HG03432 (cell line): Measurements from ENCODE around the gene MEPCE.

Experiments used
- ATAC-seq: cut with Tn5 transposase; IDR thresholded peaks from one replicate; pipeline ENCODE4 v1.9.1; 2021; ENCODE audit warnings: mild to moderate bottlenecking, moderate library complexity; ENCODE audit not compliant: unreplicated experiment

The MEPCE gene

DNA sequence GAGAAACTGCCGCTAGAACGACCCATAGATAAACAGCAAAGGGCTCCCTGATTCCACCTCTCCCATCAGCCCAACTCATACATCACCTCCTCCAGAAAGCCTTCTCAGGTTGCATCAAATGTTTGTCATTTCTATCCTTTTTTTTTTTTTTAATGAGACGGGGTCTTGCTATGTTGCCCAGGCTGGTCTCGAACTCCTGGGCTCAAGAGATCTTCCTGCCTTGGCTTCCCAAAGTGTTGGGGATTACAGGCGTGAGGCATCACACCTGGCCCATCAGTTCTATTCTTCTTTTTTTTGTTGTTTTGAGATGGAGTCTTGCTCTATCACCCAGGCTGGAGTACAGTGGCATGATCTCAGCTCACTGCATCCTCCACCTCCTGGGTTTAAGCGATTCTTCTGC is 27.4 kb downstream of the MEPCE start:
- ATAC-seq: no peak

DNA sequence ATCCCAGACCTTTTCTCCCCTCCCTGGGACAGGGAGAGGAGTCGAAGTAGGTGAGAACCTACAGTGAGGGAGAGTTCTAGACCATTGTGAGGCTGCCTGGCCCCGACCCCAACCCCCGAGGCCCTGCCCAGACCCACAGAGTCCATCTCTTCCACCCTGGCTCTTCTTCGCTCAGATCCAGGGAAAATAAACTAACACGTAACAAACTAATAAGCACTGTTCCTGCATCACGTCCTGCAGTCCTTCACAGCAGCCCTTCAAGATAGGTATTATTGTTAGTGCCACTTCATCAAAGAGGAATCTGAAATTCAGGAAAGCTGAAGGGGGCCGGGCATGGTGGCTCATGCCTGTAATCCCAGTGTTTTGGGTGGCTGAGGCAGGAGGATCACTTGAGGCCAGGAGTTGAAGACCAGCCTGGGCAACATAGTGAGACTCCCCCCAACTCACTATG is 34.6 kb downstream of the MEPCE start, which contains the start of gene SPACDR:
SPACDR (minus strand) TSS at position 51 of the 451 bp plus-strand sequence. CDS start 235 bp downstream, outside the sequence.
- ATAC-seq: no peak

DNA sequence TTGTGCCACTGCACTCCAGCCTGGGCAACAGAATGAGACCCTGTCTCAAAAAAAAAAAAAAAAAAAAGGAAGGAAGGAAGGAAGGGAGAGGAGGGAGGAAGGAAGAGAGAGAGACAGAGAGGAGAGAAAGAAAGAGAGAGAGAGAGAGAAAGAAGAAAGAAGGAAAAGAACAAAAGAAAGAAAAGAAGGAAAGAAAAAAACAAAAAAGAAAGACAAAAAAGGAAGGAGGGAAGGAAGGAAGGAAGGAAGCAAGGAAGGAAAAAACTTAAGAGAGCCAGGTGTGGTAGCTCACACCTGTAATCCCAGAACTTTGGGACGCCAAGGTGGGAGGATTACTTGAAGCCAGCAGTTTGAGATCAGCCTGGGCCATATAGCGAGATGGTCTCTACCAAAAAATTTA is 35.2 kb downstream of the MEPCE start:
- ATAC-seq: no peak

DNA sequence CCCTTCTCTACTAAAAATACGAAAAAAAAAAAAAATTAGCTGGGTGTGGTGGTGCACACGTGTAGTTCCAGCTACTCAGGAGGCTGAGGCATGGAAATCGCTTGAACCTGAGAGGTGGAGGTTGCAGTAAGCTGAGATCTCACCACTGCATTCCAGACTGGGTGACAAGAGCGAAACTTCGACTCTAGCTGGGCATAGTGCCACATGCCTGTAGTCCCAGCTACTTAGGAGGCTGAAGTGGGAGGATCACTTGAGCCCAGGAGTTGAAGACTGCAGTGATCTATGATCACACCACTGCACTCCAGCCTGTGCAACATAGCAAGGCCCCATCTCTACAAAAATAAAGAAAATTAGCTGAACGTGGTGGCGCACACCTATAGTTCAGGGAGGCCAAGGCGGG is 35.7 kb downstream of the MEPCE start:
- ATAC-seq: no peak

DNA sequence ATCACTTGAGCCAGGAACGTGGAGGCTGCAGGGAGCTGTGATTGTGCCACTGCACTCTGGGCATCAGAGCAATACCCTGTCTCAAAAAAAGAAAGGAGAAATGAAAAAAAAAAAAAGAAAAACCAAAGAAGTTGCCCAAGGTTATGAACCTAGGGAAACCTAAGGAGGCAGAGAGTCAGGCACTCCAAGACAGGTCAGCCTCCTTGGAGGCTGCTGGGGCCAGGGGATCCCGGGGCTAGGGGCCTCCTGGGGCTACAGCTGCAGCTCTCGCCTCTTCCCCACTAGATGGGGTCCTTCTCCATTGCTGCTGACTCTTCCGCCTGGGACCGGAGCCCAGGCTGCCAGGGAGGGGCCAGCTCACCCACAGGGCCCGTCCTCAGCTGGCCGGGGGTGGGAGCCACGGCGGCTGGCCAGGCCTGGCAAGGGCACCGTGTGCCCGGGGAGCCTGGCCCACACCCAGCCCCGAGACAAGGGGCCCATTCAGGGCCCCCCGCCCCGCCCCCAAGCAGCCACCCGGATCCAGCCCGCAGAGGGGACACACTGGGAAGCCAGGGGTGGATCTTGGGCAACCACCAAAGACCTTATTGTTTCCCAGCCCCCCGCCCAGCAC is 36.2 kb downstream of the MEPCE start:
- no peak for ATAC-seq

DNA sequence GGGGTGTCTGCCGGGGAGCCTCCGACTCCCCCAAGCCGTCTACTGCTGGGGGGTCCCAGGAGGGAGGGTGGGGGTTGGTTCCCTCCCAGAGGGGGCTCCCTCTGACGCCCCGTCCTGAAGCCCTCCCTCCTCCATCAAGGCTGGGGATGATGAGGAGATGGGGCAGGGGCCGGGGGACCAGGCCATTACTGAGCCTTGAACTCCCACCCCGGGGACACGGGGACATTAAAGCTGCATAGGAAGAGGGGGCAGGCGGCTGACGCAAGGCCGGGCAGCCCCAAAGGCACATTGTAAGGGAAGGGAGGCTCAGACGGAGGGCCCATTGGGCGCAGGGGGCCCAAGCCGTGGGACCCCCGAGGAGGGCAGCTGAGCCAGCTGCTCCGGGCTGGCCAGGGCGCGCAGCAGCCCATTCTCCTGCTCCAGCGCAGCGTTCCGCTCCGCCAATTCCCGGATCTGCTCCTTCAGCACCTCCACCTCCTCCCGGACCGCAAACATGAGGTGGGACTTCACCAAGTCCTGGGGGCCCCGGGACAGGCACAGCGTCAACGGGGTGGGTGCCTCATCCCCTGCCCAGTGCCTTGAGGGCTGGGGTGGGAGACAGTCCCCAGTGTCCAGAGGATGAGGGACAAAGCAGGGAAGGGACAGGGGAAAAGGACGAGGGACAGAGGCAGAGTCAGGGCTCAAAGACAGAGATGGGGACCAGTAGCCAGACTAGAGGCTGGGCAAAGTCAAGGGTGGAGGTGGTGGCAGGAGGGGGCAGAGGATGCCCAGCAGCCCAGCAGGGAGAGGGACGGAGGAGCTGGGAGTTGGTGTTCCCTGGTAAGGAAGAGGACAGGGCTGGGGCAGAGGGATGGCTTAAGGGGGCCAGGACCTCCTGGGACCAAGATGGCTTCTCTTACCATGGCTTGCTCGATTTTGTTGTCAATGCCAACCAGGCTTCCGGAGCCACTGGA is 37.3 kb downstream of the MEPCE start:
- no peak for ATAC-seq

DNA sequence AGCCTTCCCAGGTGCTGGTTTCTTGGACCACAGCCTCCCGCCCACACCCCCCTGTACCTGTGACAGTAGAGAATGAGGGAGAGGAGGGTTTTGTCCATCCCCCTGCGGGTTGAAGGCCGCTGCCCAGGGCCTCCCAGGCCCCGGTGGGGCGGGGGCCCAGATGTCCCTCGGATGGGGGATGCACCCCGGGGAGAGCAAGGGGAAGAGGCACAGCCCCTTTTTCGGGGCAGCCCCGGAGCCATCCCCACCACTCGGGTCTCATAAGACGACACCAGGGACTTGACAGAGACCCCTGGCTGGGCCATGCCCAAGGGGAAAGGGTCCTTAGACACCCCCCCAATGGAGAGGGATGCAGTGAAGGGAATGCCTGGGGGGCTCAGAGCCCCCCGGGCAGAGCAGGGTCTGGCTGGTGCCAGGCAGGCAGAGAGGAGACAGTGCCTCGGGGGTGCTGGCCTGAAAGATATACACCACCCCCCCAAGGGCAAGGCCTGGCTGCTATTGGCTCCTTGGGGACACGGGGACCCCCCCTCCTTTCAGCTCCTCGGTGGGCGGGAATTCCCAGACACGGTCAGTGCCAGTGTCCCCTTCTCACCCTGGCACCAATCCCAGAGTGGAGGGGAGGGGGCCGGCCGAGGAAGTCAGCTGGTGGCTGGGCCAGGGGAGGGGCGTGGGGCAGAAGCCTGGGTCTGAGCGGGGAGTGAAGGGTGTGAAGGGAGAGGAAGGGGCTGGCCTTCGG is 38.2 kb downstream of the MEPCE start:
- no peak for ATAC-seq

DNA sequence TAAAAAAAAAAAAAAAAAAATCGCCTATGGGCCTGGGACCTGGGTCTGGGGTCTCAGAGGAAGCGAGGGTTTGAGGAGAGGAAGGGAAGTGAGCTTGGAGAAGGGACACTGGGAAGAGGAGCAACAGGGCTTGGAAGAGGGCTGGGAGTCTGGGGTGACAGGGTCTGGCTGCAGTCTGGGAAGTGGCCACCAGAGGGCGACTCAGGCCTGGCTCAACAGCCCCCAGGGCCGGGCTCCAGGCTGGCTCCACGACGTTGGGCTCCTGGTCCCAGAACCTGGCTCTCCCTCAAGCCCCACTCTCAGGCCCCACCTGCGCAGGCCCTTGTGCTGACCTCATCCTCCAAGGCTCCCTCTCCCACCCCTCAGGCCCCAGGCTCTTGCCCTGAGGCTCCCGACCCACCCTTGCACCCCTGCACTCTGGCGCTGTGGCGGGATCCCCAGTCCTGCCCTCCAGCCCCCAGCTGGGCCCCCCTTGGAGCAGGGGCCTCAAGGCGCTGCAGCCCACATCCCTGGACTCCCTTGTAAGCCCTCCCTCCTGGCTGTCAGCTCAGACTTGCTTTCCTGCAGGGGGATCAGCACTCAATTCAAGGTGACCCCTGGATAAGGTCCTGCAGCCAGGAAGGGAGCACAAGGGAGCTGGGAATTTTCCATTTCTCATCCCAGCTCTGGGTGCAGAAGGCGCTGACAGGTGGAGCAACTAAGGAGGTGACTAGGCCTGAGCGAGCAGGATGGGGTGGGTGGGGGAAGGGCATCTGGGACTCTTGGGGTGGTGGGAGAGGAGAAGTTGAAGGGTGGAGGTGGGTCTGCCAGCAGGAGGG is 39.8 kb downstream of the MEPCE start:
- ATAC-seq: no peak

DNA sequence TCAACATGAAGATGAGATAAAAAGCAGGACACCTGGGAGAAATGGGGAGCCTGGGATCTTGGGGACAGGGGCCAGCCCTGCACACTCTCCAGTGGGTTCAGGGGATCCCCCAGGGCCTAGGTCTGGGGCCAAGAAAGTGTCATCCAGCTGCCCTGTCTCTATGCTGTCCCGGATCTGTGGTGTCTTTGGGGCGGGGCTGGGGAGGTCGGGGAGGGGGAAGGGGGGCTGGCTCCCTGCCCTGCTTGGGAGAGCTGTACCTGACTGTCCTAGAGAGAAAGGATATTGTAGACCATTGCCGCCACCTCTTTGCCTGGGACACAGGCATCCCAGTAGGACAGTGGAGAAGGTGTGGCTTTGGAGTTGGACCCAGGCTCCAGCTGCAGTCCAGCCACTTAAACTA is 41.4 kb downstream of the MEPCE start:
- no peak for ATAC-seq

DNA sequence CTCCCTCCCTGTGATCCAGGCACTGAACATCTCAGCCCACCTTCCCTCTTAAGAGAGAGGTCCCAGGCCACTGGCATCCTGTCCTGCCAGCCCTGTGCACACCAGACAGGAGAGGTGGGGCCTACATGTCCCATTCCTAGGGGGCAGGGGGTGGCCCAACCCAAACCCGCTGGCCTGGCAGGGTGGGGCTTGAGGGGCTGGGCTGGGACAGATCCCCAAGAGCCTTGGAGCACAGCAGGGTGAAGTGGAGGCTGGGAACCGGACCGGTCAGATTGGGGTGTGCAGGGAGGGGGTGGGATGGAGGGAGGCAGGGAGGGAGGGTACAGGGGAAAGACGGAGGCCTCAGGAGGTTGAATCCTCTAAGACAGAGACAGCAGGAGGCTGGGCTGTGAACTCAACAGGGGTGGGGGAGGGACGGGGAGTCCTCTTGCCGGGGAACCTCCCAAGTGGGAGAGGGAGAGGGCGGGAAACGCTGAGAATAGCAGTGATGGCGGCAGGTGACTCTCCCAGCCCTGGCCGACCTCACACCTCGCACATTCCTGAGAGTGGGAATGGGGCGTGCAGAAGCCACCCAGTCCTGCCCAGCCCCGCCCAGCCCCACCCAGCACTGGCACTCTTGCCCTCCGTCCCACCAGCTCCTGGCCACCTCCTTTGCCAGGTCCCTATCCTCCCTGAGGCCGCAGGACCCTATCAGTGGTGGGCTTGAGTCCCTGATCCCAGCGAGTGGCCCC is 42.7 kb downstream of the MEPCE start:
- no peak for ATAC-seq

DNA sequence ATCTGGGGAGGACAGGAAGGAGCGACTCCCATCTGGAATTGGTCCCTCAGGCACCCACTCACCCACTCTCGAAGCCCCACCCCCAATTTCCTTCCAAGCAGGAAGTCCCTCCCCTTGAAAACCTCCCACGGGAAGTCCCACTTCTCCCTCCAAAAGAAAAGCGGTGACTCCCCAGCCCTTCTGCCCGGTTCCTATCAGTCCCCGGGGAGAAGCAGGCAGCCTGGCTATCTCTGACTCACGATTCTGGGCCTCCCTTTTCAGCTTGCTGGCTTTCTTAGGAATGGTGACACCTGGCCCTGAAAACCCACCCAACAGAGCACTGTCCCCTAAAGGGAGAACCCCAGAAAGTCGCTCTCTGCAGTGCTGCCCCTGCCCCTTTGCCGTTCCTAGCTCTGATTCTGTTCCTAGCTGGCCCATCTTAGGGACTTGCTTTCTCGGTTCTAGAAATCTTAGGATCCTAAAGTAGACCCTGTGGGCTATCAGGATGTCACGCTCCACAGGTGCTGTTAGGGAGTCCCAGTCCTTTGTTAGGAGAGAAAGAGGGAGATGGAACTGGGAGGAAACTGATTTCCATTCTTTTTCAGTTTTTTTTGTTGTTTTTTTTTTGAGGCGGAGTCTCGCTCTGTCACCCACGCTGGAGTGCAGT is 43.3 kb downstream of the MEPCE start:
- no peak for ATAC-seq

DNA sequence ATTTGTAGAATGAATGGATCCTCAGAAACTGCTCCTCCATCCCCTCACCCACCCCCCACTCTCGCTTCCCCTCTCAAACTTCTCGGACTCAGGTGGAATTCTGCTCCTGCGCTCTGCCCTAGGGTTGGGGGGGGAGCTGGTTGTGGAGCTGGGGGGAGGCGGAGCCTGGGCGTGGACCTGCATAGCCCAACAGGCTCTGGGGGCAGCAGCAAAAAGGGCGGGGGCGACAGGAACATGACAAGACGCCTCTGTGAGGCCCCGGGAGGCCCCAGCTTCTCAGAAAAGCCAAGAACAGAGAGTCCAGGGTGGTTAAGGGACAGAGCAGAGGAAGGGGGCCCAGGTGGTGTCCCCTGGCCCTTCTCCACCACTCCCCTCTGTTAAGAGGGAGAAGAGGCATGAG is 45.9 kb downstream of the MEPCE start:
- ATAC-seq: no peak

DNA sequence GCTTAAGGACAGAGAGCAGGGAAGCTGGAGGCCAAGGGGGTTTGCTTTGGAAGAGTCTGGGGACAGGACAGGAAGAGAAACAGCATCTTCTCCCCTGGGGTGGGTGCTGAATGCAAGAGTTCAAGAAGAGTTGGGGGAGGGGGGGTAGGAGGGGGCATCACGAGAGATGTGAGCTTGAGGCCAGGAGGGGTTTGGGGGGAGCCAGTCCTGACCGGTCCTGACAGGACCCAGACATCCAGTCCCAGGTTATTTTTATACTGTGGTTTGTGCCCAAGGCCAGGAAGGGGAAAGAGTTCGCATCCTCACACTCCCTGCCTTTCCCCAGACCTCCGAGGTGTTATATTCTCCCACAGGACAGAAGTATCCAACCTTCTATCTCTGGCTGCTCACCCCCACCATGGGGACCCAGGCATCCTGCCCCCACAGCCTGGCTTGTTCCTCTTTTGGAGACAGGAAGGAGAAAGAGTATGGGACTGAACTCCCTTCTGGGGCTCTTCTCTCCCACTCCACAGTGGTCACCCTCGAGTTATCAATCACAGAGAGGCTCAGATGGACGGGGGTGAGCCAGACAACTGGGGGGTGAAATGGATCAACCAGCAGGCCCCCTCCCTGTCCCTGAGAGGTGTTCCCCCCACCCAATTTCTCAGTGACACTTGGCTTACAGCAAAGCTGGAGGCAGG is 46.6 kb downstream of the MEPCE start:
- no peak for ATAC-seq

DNA sequence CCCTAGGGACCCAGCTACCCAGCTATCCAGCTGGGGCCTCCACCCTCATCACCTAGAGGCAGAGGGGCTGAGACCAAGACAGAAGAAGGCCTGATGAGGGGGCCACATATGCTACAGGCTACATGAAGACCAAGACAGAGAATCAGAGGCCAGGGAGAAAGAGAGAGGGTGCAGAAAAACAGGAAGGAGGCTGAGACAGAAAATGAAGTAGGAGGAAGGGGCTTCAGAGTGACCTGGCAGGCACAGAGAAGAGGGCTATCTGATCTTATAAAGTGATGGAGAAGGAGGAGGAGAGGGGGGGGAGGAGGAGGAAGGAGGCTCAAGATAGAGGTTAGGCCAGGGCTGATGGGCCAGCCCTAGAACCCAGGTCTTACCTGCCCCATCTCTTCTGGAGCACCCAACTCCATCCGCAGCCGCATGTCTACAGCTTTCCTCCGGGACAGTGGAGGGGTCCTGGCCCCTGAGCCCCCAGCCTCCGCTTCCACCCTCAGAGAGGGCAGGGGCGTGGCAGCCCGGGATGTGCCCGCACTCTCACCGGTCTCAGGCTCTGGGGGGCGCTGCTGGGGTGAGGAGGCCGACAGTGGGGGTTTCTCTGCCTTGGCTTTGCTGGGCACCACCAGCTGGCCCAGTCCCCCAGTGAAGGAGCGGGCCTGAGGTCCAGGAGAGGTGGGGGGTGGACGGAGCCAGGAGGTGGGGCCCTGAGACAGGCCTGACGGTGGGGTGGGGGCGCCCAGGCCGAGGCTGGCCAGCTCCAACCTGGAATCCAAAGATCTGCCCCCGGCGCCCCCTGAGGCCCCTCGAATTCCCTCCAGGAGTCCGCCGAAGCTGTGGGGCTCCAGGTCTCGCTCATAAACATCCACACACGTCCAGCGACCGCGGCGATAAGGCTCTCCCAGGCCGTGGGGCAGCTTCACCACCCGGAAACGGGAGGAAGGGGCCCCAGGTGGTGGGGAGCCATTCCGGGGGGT is 47.6 kb downstream of the MEPCE start:
- ATAC-seq: no peak

DNA sequence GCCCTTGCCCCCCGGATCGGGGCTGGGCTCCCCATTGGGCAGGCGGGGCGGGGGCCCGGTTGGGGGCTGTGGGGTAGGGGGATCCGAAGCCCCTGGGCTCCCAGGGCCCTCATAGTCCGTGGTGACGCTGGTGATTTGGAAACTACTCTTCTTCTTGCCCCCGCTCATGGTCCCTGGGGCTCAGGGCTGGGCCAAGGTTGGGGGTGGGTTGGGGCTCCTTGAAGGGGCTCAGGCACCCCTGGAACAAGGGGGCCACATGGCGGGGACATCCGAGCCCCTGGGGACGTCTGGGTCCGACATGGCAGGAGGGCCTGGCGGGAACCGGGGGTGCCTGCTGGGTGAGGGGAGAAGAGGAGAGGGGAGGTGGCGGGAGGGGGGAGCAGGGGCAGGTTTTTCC is 48.2 kb downstream of the MEPCE start:
- no peak for ATAC-seq

DNA sequence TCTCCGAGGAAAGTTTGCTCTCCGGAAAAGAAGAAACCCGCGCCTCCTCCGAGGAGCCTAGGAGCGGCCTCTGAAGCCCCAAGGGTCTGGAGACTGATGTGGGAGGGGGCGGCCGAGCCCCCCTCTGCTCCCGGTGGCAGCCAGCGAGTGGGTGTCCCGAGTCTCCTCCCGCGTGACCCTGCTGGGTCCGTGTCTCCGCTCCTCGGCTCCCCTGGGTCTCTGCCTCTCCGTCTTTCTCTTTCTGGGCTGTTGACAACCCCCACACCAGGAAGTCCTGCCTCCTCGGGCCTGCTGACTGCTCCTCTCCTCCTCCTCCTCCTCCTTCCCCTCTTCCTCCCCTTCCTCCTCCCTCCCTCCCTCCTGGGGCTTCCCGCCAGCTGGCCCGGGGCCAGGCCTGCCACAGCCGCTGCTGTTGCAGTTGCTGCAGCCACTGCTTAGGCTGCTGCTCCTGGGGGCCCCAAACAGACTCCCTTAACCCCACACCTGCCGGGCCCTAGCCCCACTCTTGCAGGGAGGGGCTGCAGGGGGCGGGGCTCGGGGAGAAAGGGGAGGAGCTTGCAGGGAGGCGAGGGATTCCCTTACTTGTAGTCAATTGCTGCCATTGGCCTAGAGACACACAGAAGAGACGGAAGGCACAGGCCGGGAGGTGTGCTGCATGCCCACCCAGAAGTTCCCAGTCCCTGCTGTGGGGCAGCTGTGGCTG is 49.5 kb downstream of the MEPCE start, which contains the start of gene TSC22D4:
TSC22D4 (minus strand) TSS at position 257 of the 703 bp plus-strand sequence. CDS start 1,176 bp downstream, outside the sequence.
- ATAC-seq: peak; percentile 63

DNA sequence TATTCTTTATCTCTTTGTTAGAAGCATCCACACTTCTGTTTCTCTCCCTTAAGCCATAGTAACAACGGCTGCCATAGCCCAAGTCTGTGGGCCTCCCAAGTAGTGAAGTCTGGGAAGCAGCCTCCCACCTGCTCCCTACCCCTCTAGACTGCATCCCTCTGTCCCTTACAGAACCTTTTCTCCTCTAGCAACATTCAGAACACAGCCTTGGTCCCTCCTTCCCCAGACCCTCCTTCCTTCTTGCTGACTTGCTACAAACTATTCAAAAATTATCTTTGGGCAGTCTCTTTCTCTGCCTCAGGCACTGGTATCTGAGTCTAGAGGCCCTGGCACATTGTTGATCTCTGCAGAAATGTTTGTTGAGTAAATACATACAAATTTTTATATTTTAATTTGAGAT is 51.8 kb downstream of the MEPCE start:
- no peak for ATAC-seq
